PC-3 (cell line): ENCODE data around the gene ARAP3. TPM values are rescaled to one million over a fixed set of nuclear protein-coding genes. Genes with fewer than 3 reads are reported as not detected.

Source experiments
- ATAC-seq: fragments of 200-7000 bp; cut with Tn5 transposase; 2 replicates; pipeline ENCODE4 v1.9.1; 2020; ENCODE audit warnings: mild to moderate bottlenecking, moderate library complexity
- BruUV-seq: library from RNA; stranded (reverse); fragments of 400-500 nt; replicated peaks from 2 replicates; lab custom pipeline; 2021; lab: Mats Ljungman, UMichigan
- CTCF ChIA-PET: fragments of 300-600 bp; sonication (Branson Sonifier 250); formaldehyde crosslinking; loops from one replicate; lab custom pipeline; 2022; ENCODE audit warnings: antibody characterized with exemption; lab: Charles Lee
- POLR2A ChIA-PET: fragments of 300-600 bp; sonication (Branson Sonifier 250); formaldehyde crosslinking; loops from one replicate; lab custom pipeline; 2022; ENCODE audit warnings: antibody characterized with exemption; ENCODE audit not compliant: unreplicated experiment; lab: Charles Lee
- DNase-seq: peaks from one replicate; pipeline ENCODE4 v3.0.0-alpha.2; 2015
- H2AFZ ChIP-seq: fragments of 300-600 bp; sonication (generic); 2 replicates; pipeline ENCODE4 v1.6.0; 2016; ENCODE audit warnings: antibody characterized with exemption, low read length
- H3F3A ChIP-seq: fragments of 300-600 bp; sonication (generic); one replicate; pipeline ENCODE4 v1.6.0; 2017; ENCODE audit warnings: antibody characterized with exemption, low read length, control low read depth, mild to moderate bottlenecking; ENCODE audit not compliant: unreplicated experiment
- H3K27ac ChIP-seq: fragments of 300-600 bp; sonication (generic); 2 replicates; pipeline ENCODE4 v1.5.1; 2016; ENCODE audit warnings: mild to moderate bottlenecking, low read length
- H3K27me3 ChIP-seq: fragments of 300-600 bp; sonication (generic); 2 replicates; pipeline ENCODE4 v1.6.1; 2016; ENCODE audit warnings: low read length, mixed read lengths
- H3K36me3 ChIP-seq: fragments of 300-600 bp; sonication (generic); 2 replicates; pipeline ENCODE4 v1.6.1; 2016; ENCODE audit warnings: low read depth, mixed run types, low read length, mixed read lengths
- H3K4me1 ChIP-seq: fragments of 300-600 bp; sonication (generic); 2 replicates; pipeline ENCODE4 v1.5.1; 2016; ENCODE audit warnings: low read length; ENCODE audit not compliant: insufficient read depth
- H3K4me2 ChIP-seq: fragments of 300-600 bp; sonication (generic); 2 replicates; pipeline ENCODE4 v1.6.0; 2016; ENCODE audit warnings: low read length
- H3K4me3 ChIP-seq: fragments of 300-600 bp; sonication (generic); 2 replicates; pipeline ENCODE4 v1.5.1; 2016; ENCODE audit warnings: mild to moderate bottlenecking, low read length, mixed read lengths
- H3K79me2 ChIP-seq: fragments of 300-600 bp; sonication (generic); 2 replicates; pipeline ENCODE4 v1.6.1; 2017; ENCODE audit warnings: low read length, mixed read lengths
- H3K9ac ChIP-seq: fragments of 300-600 bp; sonication (generic); 2 replicates; pipeline ENCODE4 v1.6.0; 2016; ENCODE audit warnings: mild to moderate bottlenecking, low read length
- H3K9me2 ChIP-seq: fragments of 300-600 bp; sonication (generic); replicated peaks from 2 replicates; pipeline ENCODE4 v1.6.1; 2016; ENCODE audit warnings: mixed run types, low read length, mixed read lengths
- H3K9me3 ChIP-seq: fragments of 300-600 bp; sonication (generic); 2 replicates; pipeline ENCODE4 v1.6.1; 2016; ENCODE audit warnings: low read length, mixed read lengths
- H4K20me1 ChIP-seq: fragments of 300-600 bp; sonication (generic); 2 replicates; pipeline ENCODE4 v1.6.1; 2016; ENCODE audit warnings: low read length, mixed read lengths
- EZH2 ChIP-seq: fragments of 300-600 bp; sonication (generic); IDR thresholded peaks from one replicate; pipeline ENCODE4 v1.6.1; 2017; ENCODE audit warnings: antibody characterized with exemption, mild to moderate bottlenecking, low read length; ENCODE audit not compliant: unreplicated experiment
- EZH2phosphoT487 ChIP-seq: fragments of 300-600 bp; sonication (generic); IDR thresholded peaks from 2 replicates; pipeline ENCODE4 v1.6.1; 2018; ENCODE audit warnings: mild to moderate bottlenecking, antibody characterized with exemption, low read length, borderline replicate concordance
- intact Hi-C: fragments of 100-400 bp; cut with micrococcal nuclease; formaldehyde crosslinking; loops from 2 replicates; pipeline ENCODE4 v1.9.0; 2023
- total RNA-seq: library from RNA; depleted of rRNA; stranded (reverse); fragments of >200 nt; gene quantifications from 2 replicates; pipeline ENCODE4 v1.2.3, GENCODE V29; 2014
- TF ChIP-seq, protein P1 (sequence below): fragments of 300-600 bp; sonication (generic); conservative IDR thresholded peaks from 2 replicates; pipeline ENCODE4 v1.5.1; 2017; ENCODE audit warnings: antibody characterized with exemption, low read depth, mild to moderate bottlenecking, low read length

Gene ARAP3
- total RNA-seq, 1 experiment from 2014 or later: 7.1 TPM

DNA sequence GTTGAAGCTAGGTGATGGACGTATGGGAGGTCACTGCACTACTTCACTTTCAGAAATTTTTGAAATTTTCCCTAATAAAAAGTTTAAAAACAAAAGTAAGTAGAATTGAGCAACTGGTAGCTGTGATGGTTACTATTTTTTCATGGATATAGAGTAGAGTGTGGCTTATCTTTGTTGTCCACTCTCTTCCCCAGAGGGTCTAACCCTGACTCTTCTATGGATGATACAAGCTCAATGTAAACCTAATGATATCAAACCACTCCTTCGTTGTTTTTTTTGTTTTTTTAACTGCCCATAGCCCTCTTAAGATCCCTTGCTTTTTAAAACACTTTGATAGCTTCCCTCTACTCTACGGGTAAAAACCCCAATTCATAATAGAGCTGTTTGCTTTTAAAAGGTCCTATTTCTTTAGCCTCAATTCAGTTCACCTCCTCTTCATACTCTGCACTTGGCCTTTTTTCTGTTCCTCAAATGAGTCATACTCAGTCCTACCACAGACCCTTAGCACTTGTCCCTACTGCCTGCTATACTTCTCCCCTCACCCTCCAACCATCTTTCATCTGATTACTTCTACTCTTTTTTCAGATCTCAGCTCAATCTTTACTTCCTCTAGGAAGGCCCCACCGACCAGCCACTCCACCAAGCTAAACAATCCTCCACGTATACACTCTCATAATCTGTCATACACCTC lies 48.0 kb downstream of the ARAP3 start:
- Histone ChIP-seq H3K9ac (no peak overlapping the region), H3F3A (no peaks in the 10 kb centered on the region), H3K4me1 (peaks cover 29% of the 10 kb centered on the region), H3K9me2 (no peaks in the 10 kb centered on the region), H3K27me3 (no peaks in the 10 kb centered on the region), H3K4me2 (no peak overlapping the region), H3K27ac (no peak overlapping the region), H3K36me3 (no peaks in the 10 kb centered on the region), H3K9me3 (no peaks in the 10 kb centered on the region), H4K20me1 (peaks cover 6% of the 10 kb centered on the region; the same call in 1 of the 2 replicates), H3K79me2 (peaks cover 50% of the 10 kb centered on the region), H2AFZ (no peak overlapping the region), H3K4me3 (no peak overlapping the region)
- ChIA-PET POLR2A (no interaction called here), CTCF (interaction anchor here (0.7 kb wide), 2 partner anchors 17 to 47 kb away, joined by 10 to 14 read pairs; no protein-coding TSS in a partner anchor)
- DNase-seq: no peak
- intact Hi-C loops: no loop called here
- BruUV-seq: no TSS peak
- no peak for ATAC-seq
- TF ChIP-seq EZH2phosphoT487 (no peak), EZH2 (no peak)
- TF ChIP-seq, protein P1, sequence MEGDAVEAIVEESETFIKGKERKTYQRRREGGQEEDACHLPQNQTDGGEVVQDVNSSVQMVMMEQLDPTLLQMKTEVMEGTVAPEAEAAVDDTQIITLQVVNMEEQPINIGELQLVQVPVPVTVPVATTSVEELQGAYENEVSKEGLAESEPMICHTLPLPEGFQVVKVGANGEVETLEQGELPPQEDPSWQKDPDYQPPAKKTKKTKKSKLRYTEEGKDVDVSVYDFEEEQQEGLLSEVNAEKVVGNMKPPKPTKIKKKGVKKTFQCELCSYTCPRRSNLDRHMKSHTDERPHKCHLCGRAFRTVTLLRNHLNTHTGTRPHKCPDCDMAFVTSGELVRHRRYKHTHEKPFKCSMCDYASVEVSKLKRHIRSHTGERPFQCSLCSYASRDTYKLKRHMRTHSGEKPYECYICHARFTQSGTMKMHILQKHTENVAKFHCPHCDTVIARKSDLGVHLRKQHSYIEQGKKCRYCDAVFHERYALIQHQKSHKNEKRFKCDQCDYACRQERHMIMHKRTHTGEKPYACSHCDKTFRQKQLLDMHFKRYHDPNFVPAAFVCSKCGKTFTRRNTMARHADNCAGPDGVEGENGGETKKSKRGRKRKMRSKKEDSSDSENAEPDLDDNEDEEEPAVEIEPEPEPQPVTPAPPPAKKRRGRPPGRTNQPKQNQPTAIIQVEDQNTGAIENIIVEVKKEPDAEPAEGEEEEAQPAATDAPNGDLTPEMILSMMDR: no peak

DNA sequence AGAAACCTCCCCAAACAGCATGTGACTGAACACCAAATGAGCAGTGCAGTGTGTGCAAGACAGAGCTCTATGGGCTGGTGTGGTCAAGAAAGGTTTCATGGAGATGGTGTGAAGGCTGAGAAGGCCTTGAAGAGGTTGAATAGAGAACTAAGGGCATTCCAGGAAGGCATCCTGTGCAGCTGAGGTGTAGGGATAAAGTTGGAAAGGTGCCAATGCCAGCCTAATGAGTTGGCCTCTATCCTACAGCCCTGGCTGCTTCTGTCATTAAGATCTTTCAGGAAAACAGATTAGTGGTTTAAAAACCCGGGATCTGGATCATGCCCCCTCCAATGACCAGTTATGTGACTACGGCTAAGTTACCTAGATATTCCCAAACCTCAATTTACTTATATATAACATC lies 49.4 kb downstream of the ARAP3 start:
- BruUV-seq: no TSS peak
- no peak overlapping the region for H3K27ac ChIP-seq
- no peaks in the 10 kb centered on the region for H3K9me2 ChIP-seq
- CTCF ChIA-PET: interaction anchor here (1.0 kb wide), 1 partner anchor 41 kb away, joined by 3 read pairs; no protein-coding TSS in a partner anchor
- H3K79me2 ChIP-seq: peaks cover 50% of the 10 kb centered on the region
- peaks cover 6% of the 10 kb centered on the region; the same call in 1 of the 2 replicates for H4K20me1 ChIP-seq
- no peaks in the 10 kb centered on the region for H3K9me3 ChIP-seq
- TF ChIP-seq EZH2 (no peak), EZH2phosphoT487 (no peak)
- TF ChIP-seq, protein P1: no peak
- H3K4me3 ChIP-seq: no peak overlapping the region
- no peak for DNase-seq
- POLR2A ChIA-PET: interaction anchor here (0.6 kb wide), 1 partner anchor 24 kb away, joined by 4 read pairs; no protein-coding TSS in a partner anchor
- no peaks in the 10 kb centered on the region for H3F3A ChIP-seq
- H3K27me3 ChIP-seq: no peaks in the 10 kb centered on the region
- no peaks in the 10 kb centered on the region; the same call in 1 of the 2 replicates for H3K36me3 ChIP-seq
- intact Hi-C loops: no loop called here
- no peak for ATAC-seq
- no peak overlapping the region for H3K4me2 ChIP-seq
- H2AFZ ChIP-seq: no peak overlapping the region
- peaks cover 16% of the 10 kb centered on the region; the same call in 1 of the 2 replicates for H3K4me1 ChIP-seq
- no peak overlapping the region for H3K9ac ChIP-seq
